ENCODE results near the gene PPM1M. TPM values are rescaled to one million over a fixed set of nuclear protein-coding genes. Genes with fewer than 3 reads are reported as not detected.

PPM1M gene
- total and polyA plus RNA-seq, 7 experiments from 2014 or later, result 55.8 to 135 (median 74.5) TPM

DNA sequence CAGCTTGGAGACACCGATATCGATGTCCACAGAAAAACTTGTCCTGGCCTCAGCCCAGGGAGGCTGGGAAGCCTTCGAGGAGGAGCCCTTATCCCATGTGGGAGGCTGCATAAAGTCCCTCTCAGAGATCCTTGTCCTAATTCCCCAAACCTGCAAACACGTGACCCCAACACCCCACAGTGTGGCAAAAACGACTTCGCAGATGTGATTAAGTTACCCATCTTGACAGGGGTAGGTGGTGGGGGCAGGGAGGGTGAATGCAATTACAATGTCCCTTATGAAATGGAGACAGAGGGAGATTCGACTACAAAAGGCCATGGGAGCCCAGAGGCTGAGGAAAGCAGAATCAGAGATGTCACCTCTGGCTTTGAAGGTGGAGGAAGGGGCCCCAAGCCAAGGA, 17.8 kb upstream of the PPM1M start:
- peak overlapping the region in 8 of 9 donors; percentile 51 to 93 (median 80) for H3K27ac Mint-ChIP-seq
- H3K9me3 Mint-ChIP-seq, result no peaks in the 10 kb centered on the region
- intact Hi-C loops (cut with micrococcal nuclease), result loop anchor here in 1 of 2 donors (10.0 kb wide), 1 partner anchor 73 kb away; the partner anchor contains the start of gene POC1A
- no peak for DNase-seq
- H3K36me3 Mint-ChIP-seq, result peaks cover 0 to 23% (median 6%) of the 10 kb centered on the region in 5 donors
- H3K27me3 Mint-ChIP-seq, result no peaks in the 10 kb centered on the region
- ATAC-seq, result no peak
- CTCF ChIA-PET, result interaction anchor here (0.6 to 5.1 kb wide), 4 partner anchors 55 to 112 kb away, joined by 3 to 40 read pairs (median 4); no protein-coding TSS in a partner anchor
- Histone ChIP-seq H3K27me3 (ENCODE audit: control insufficient read depth in 2 of 2, insufficient read depth in 2 of 2, low read length in 2 of 2) (no peaks in the 10 kb centered on the region), H3K27ac (ENCODE audit: low read depth, low read length) (no peak overlapping the region), H3K36me3 (ENCODE audit: control insufficient read depth in 2 of 3, insufficient read depth in 3 of 3, low read length in 3 of 3) (peaks cover 5 to 52% (median 25%) of the 10 kb centered on the region in 3 experiments), H3K9me3 (ENCODE audit: control insufficient read depth in 2 of 3, low read length in 3 of 3) (no peaks in the 10 kb centered on the region), H3K4me3 (ENCODE audit: low read length) (no peak overlapping the region), H3K4me1 (ENCODE audit: control insufficient read depth in 2 of 2, insufficient read depth in 2 of 2, low read length in 2 of 2) (peaks cover 19 to 51% of the 10 kb centered on the region in 2 donors)
- POLR2A ChIA-PET, result interaction anchor here (46.3 kb wide), 1 partner anchor 56 kb away, joined by 1418 read pairs; the partner anchor contains the start of genes GLYCTK and WDR82
- H3K4me3 Mint-ChIP-seq, result no peak overlapping the region
- H3K4me1 Mint-ChIP-seq, result peaks cover 46 to 64% (median 58%) of the 10 kb centered on the region in 7 donors

DNA sequence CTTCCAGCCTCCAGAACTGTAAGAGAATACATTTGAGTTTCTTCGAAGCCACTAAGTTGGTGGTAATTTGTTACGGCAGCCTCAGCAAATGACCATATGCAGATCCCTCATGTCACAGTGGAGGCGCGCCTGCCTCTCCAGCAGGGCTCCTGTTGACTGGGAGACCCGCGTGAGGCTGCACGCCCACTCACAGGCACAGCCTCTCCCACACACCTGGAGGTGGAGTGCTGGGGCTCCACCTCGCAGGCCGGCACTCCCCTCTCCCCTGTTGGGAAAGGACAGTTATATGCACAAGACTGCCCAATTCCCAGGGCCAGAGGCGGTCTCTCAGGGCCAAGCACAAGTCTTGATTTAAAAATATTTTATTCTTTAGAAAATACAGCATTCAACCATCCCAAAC, 17.3 kb upstream of the PPM1M start:
- H3K27ac ChIP-seq (ENCODE audit: low read depth, low read length), result no peak overlapping the region
- Mint-ChIP-seq H3K9me3 (no peaks in the 10 kb centered on the region), H3K36me3 (peaks cover 0 to 22% (median 6%) of the 10 kb centered on the region in 5 donors), H3K4me3 (no peak overlapping the region), H3K4me1 (peaks cover 43 to 64% (median 58%) of the 10 kb centered on the region in 7 donors), H3K27ac (peak overlapping the region in 6 of 9 donors; percentile 51 to 92 (median 76)), H3K27me3 (no peaks in the 10 kb centered on the region)
- CTCF ChIA-PET, result interaction anchor here (5.1 kb wide), 1 partner anchor 111 kb away, joined by 40 read pairs; no protein-coding TSS in a partner anchor
- no peak for ATAC-seq
- no peaks in the 10 kb centered on the region for H3K9me3 ChIP-seq (ENCODE audit: control insufficient read depth in 2 of 3, low read length in 3 of 3)
- H3K4me3 ChIP-seq (ENCODE audit: low read length), result no peak overlapping the region
- POLR2A ChIA-PET, result interaction anchor here (46.3 kb wide), 1 partner anchor 56 kb away, joined by 1418 read pairs; the partner anchor contains the start of genes GLYCTK and WDR82
- DNase-seq, result no peak
- intact Hi-C loops (cut with micrococcal nuclease), result loop anchor here in 1 of 2 donors (10.0 kb wide), 1 partner anchor 73 kb away; the partner anchor contains the start of gene POC1A
- H3K36me3 ChIP-seq (ENCODE audit: control insufficient read depth in 2 of 3, insufficient read depth in 3 of 3, low read length in 3 of 3), result peaks cover 5 to 57% (median 25%) of the 10 kb centered on the region in 3 experiments
- peaks cover 14 to 51% of the 10 kb centered on the region in 2 donors for H3K4me1 ChIP-seq (ENCODE audit: control insufficient read depth in 2 of 2, insufficient read depth in 2 of 2, low read length in 2 of 2)
- H3K27me3 ChIP-seq (ENCODE audit: control insufficient read depth in 2 of 2, insufficient read depth in 2 of 2, low read length in 2 of 2), result no peaks in the 10 kb centered on the region

DNA sequence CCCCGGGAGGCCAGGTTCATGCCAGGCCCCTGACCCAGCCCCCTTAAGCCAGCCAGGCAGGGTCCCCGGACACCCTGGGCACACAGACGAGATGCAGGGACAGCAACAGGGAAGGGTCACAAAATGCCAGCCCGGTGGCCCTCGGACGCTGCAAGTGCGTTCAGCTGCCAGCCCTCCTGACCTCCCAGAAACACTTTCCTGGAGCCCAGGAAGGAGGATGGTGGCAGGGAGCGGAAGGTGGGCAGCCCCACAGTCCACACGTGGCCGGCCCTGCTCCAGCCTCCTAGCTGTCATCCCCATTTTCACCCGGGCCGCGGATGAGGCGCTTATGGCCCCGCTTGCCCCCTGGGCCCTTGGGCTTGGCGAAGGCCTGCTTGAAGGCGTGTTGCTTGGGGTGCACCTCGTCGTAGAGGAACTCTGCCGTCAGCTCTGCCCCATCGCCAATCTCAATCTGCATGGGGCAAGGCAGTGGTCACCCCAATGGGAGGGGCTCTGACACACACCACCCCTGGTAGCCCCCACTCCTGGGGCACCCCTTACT, 16.7 kb upstream of the PPM1M start:
- CTCF ChIA-PET, result interaction anchor here (0.6 to 0.7 kb wide), 2 partner anchors 23 to 74 kb away, joined by 3 read pairs; no protein-coding TSS in a partner anchor
- POLR2A ChIA-PET, result interaction anchor here (7.8 to 46.3 kb wide), 2 partner anchors 6 to 55 kb away, joined by 54 to 1418 read pairs; partner anchors contain the start of genes GLYCTK, TLR9 and WDR82
- peaks cover 0 to 16% (median 6%) of the 10 kb centered on the region in 5 donors for H3K36me3 Mint-ChIP-seq
- H3K36me3 ChIP-seq (ENCODE audit: control insufficient read depth in 2 of 3, insufficient read depth in 3 of 3, low read length in 3 of 3), result peaks cover 5 to 60% (median 25%) of the 10 kb centered on the region in 3 experiments
- H3K4me3 ChIP-seq (ENCODE audit: low read length), result no peak overlapping the region
- H3K27ac Mint-ChIP-seq, result no peak overlapping the region
- peaks cover 10 to 47% of the 10 kb centered on the region in 2 donors for H3K4me1 ChIP-seq (ENCODE audit: control insufficient read depth in 2 of 2, insufficient read depth in 2 of 2, low read length in 2 of 2)
- intact Hi-C loops (cut with micrococcal nuclease), result loop anchor here in 1 of 2 donors (10.0 kb wide), 1 partner anchor 74 kb away; the partner anchor contains the start of gene POC1A
- H3K9me3 Mint-ChIP-seq, result no peaks in the 10 kb centered on the region
- no peak for ATAC-seq
- DNase-seq, result no peak
- no peaks in the 10 kb centered on the region for H3K9me3 ChIP-seq (ENCODE audit: control insufficient read depth in 2 of 3, low read length in 3 of 3)
- H3K4me1 Mint-ChIP-seq, result peaks cover 43 to 64% (median 58%) of the 10 kb centered on the region in 7 donors
- no peak overlapping the region for H3K4me3 Mint-ChIP-seq
- no peaks in the 10 kb centered on the region for H3K27me3 Mint-ChIP-seq
- no peak overlapping the region for H3K27ac ChIP-seq (ENCODE audit: low read depth, low read length)
- H3K27me3 ChIP-seq (ENCODE audit: control insufficient read depth in 2 of 2, insufficient read depth in 2 of 2, low read length in 2 of 2), result no peaks in the 10 kb centered on the region

DNA sequence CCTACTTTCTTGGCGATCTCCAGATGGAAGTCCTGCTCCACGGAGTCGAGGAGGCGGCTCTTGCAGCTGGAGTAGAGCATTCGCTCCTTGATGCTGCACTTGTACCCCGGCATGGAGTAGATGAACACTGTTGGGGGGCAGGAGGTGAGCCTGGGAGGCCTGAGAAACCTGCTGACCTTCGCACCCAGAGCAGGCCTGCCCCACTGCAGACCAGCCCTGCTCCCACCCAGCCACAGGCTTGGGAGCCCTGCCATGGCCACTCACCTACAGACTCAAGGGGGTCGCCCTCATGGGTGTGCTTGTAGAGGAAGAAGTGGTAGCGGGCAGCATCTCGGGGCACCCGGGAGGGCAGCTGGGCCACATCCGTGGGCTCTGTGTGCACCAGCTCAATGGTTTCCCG, 15.9 kb upstream of the PPM1M start:
- Mint-ChIP-seq H3K4me1 (peaks cover 42 to 63% (median 58%) of the 10 kb centered on the region in 7 donors), H3K9me3 (no peaks in the 10 kb centered on the region), H3K27ac (peak overlapping the region in 1 of 9 donors; percentile 71), H3K4me3 (no peak overlapping the region), H3K36me3 (peaks cover 0 to 19% (median 6%) of the 10 kb centered on the region in 5 donors), H3K27me3 (no peaks in the 10 kb centered on the region)
- Histone ChIP-seq H3K36me3 (ENCODE audit: control insufficient read depth in 2 of 3, insufficient read depth in 3 of 3, low read length in 3 of 3) (peaks cover 5 to 68% (median 28%) of the 10 kb centered on the region in 3 experiments), H3K9me3 (ENCODE audit: control insufficient read depth in 2 of 3, low read length in 3 of 3) (no peaks in the 10 kb centered on the region), H3K27ac (ENCODE audit: low read depth, low read length) (no peak overlapping the region), H3K4me1 (ENCODE audit: control insufficient read depth in 2 of 2, insufficient read depth in 2 of 2, low read length in 2 of 2) (peaks cover 10 to 40% of the 10 kb centered on the region in 2 donors), H3K4me3 (ENCODE audit: low read length) (no peak overlapping the region), H3K27me3 (ENCODE audit: control insufficient read depth in 2 of 2, insufficient read depth in 2 of 2, low read length in 2 of 2) (no peaks in the 10 kb centered on the region)
- no peak for DNase-seq
- no peak for ATAC-seq
- intact Hi-C loops (cut with micrococcal nuclease), result loop anchor here in 1 of 2 donors (10.0 kb wide), 1 partner anchor 75 kb away; the partner anchor contains the start of gene POC1A
- POLR2A ChIA-PET, result interaction anchor here (0.5 to 46.3 kb wide), 3 partner anchors 7 to 110 kb away, joined by 3 to 1418 read pairs (median 54); partner anchors contain the start of genes GLYCTK, TLR9 and WDR82
- CTCF ChIA-PET, result interaction anchor here (0.7 to 0.8 kb wide), 2 partner anchors 22 to 110 kb away, joined by 3 read pairs; no protein-coding TSS in a partner anchor

DNA sequence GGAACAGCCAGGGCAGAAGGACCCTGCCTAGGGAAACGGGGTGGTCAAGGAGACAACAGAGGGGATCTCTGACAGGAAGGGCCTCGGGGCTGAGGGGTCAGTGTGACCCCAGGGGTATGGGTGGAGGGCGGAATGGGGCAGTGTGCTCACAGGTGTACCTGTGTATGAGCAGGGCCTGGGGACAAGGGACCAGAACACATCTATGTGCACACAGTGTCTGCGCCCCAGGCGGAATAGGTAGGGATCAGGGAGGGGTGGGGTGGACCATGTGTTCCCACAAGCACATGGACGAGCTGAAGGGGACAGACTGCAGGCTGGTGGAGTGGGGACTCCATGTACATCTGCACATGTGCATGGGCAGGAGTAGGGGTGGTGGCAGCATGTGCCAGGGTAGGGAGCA, 15.1 kb upstream of the PPM1M start:
- no peak overlapping the region for H3K4me3 ChIP-seq (ENCODE audit: low read length)
- ChIA-PET POLR2A (interaction anchor here (0.8 to 46.3 kb wide), 5 partner anchors 8 to 110 kb away, joined by 3 to 1418 read pairs (median 6); partner anchors contain the start of genes GLYCTK, TLR9 and WDR82), CTCF (interaction anchor here (0.6 to 5.8 kb wide), 8 partner anchors 10 to 877 kb away, joined by 3 to 92 read pairs (median 8); partner anchors contain the start of gene GLYCTK)
- H3K36me3 Mint-ChIP-seq, result peaks cover 0 to 19% (median 6%) of the 10 kb centered on the region in 5 donors
- no peaks in the 10 kb centered on the region for H3K9me3 ChIP-seq (ENCODE audit: control insufficient read depth in 2 of 3, low read length in 3 of 3)
- H3K27me3 ChIP-seq (ENCODE audit: control insufficient read depth in 2 of 2, insufficient read depth in 2 of 2, low read length in 2 of 2), result no peaks in the 10 kb centered on the region
- peaks cover 5 to 72% (median 32%) of the 10 kb centered on the region in 3 experiments for H3K36me3 ChIP-seq (ENCODE audit: control insufficient read depth in 2 of 3, insufficient read depth in 3 of 3, low read length in 3 of 3)
- no peak for ATAC-seq
- H3K27me3 Mint-ChIP-seq, result no peaks in the 10 kb centered on the region
- peaks cover 40 to 65% (median 58%) of the 10 kb centered on the region in 7 donors for H3K4me1 Mint-ChIP-seq
- intact Hi-C loops (cut with micrococcal nuclease), result no loop called here
- H3K27ac ChIP-seq (ENCODE audit: low read depth, low read length), result peak overlapping the region; percentile 37
- no peak overlapping the region for H3K4me3 Mint-ChIP-seq
- H3K27ac Mint-ChIP-seq, result peak overlapping the region in 7 of 9 donors; percentile 53 to 82 (median 73)
- no peaks in the 10 kb centered on the region for H3K9me3 Mint-ChIP-seq
- DNase-seq, result no peak
- peaks cover 13 to 42% of the 10 kb centered on the region in 2 donors for H3K4me1 ChIP-seq (ENCODE audit: control insufficient read depth in 2 of 2, insufficient read depth in 2 of 2, low read length in 2 of 2)

DNA sequence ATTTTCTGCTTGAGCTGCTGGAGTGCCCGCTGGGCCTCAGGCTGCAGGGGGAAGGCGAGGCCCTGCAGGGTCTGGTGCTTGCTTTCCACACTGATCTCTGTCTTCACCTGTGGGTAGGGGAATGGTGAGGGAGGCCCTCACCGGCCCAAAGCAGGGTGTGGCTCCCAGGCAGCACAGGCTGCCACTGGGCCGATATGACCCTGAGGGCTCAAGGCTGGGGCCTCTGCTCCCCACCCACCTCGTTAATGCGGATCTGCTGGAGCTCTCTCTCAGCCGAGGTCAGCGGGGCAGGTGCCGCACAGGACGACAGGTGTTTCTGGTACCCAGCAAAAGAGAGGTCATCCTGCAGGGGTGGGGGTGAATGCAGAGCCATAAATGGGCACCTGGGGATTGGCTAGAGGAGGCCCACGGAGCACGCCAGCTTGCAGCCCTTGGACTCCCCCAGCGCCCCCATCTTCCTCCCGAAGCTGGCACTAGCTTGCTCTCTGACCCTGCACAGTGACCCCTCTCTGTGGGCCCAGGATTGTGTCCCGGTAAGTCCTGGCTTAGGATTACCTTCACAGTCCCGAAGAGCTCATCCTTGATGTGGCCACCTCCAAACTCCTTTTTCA, 14.6 kb upstream of the PPM1M start:
- Histone ChIP-seq H3K27ac (ENCODE audit: low read depth, low read length) (peak overlapping the region; percentile 42), H3K9me3 (ENCODE audit: control insufficient read depth in 2 of 3, low read length in 3 of 3) (no peaks in the 10 kb centered on the region), H3K27me3 (ENCODE audit: control insufficient read depth in 2 of 2, insufficient read depth in 2 of 2, low read length in 2 of 2) (no peaks in the 10 kb centered on the region), H3K36me3 (ENCODE audit: control insufficient read depth in 2 of 3, insufficient read depth in 3 of 3, low read length in 3 of 3) (peaks cover 5 to 72% (median 32%) of the 10 kb centered on the region in 3 experiments), H3K4me3 (ENCODE audit: low read length) (no peak overlapping the region), H3K4me1 (ENCODE audit: control insufficient read depth in 2 of 2, insufficient read depth in 2 of 2, low read length in 2 of 2) (peaks cover 15 to 36% of the 10 kb centered on the region in 2 donors)
- ATAC-seq, result no peak
- peaks cover 0 to 19% (median 6%) of the 10 kb centered on the region in 5 donors for H3K36me3 Mint-ChIP-seq
- H3K9me3 Mint-ChIP-seq, result no peaks in the 10 kb centered on the region
- peak overlapping the region in 7 of 9 donors; percentile 15 to 88 (median 76) for H3K27ac Mint-ChIP-seq
- H3K4me1 Mint-ChIP-seq, result peaks cover 40 to 64% (median 58%) of the 10 kb centered on the region in 7 donors
- no peak for DNase-seq
- H3K4me3 Mint-ChIP-seq, result peak overlapping the region in 1 of 10 donors; percentile 57
- CTCF ChIA-PET, result interaction anchor here (0.6 to 5.8 kb wide), 22 partner anchors 9 to 877 kb away, joined by 3 to 92 read pairs (median 7); partner anchors contain the start of genes GLYCTK and WDR82
- POLR2A ChIA-PET, result interaction anchor here (0.6 to 46.3 kb wide), 9 partner anchors 8 to 109 kb away, joined by 3 to 1418 read pairs (median 3); partner anchors contain the start of genes GLYCTK, TLR9 and WDR82
- intact Hi-C loops (cut with micrococcal nuclease), result loop anchor here (1.0 kb wide), 4 partner anchors 8 to 216 kb away; partner anchors contain the start of gene TWF2 (in 1 of the 2)
- H3K27me3 Mint-ChIP-seq, result no peaks in the 10 kb centered on the region
